NCI-H69 (cell line): ENCODE data around the gene CTSZ.
"Not testable (repeated sequence)": the region's sequence is repeated elsewhere in the genome, so short reads cannot be mapped to it uniquely, and the experiment has no call there.

ENCODE experiments used
- DNase-seq: peaks from one replicate; lab custom pipeline; 2025; lab: John Stamatoyannopoulos, UW

Gene CTSZ

DNA sequence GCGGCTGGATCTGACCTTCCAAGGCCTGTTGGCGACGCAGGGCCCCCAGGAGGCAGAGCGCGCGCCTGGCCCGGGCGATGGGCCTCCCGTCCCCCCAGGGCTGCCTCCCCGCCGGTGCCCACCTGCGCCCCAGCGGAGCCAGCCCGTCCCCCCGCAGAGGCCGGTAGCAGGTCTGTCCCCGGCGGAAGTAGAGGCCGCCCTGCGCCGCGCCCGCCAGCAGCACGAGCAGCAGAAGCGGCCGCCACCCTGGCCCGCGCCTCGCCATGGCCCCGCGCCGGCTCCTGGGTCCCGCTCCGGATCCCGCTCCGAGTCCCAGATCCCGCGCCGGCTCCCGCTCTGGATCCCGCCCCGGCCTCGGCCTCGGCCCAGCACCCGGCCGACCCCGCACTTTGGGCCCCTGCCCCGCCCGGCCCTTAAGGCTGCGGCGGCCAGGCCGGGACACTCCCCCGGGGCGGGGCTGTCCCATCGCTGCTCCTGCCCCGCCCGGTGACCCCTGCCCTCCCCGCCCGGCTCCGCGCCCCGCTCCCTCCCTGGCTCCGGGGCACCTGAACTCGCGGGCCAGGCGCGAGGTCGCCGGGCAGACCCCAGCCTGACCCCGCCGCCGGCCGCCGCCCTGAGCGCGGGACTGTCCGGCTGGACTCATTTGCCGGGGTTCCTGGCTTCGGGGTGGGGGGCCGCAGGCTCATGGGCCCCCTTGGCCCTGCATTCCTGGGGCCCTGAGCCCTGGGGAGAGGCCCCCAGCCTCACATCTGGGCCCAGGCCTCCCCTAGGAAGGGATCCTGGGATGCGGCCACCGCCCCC lies at the start of gene CTSZ:
Gene CTSZ (minus strand): TSS at position 391 of the 801 bp plus-strand sequence. CDS start 126 bp downstream, at position 265.
- no peak for DNase-seq

DNA sequence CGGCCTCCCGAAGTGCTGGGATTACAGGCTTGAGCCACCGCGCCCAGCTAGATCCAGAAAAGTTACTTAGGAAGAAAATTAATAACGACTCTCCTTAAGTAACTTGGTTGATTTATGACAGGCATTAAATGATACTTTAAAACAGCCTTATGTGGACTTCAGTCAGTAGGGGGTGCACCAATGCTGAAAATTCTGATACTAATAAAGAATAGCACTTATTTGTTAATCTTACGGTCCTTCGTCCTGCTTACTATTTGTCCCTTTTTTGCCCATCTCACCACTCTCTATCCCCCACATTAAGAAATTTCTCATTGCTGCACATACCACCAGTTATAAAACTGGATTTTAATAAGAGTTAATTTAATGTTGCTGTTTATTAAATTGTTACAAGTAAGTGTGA lies 48.2 kb upstream of the CTSZ start:
- DNase-seq = peak; percentile 18

DNA sequence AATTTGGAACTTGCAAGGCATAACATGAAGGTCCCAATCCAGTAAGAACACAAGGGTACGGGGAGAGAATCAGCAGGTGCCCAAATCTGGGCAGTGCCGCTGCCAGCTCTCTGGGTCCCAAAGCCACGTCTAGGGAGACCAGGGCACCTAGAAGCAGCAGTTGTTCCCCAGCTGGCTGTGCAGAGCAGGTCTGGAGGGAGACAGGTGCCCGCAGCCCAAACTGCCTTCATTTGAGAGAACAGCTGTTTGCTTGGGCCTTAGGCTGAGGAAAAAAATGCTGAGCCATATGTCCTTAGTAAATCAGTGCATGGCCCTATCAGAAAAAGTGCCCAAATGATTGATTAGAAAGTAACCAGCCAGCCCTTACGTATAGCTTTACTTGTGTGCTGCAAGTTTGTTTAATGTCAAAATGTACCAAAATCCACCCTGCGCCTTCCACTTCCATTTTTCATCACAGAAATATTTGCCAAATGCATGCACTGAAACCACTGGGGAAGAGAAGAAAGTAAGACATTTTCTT lies 44.7 kb upstream of the CTSZ start:
- peak; percentile 76 for DNase-seq

DNA sequence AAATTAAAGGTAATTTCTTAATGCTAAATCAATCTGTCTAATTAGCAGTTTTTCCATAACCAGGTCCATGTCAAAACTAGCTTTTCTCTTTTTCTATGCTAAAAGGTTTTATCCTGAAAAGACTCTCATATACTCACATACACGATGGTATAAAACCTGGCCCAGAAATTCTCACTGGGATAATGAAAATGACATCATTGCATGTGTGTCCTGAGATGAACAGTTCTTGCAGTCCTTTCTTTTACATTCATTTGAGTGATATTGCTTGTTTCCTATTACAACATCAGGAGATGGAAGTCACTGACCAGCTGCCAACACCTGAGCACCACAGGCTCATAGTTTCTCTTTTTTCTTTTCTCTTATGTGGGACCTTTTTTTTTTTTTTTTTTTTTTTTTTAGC lies 43.4 kb upstream of the CTSZ start:
- DNase-seq = no peak

DNA sequence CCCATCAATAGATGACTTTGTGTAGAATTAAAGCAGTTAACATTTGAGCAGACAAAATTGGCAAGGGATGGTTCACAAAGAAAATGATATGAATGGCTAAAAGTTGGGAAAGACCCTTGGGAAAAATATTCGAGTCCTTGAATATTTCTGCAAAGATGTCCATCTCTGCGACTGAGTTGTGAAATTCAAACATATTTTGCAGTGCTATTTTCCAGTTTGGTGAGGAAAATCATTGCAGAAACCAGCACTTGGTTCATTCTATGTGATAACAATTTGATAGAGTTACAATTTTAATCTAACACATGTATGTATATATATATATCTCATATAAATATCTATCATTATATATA lies 41.6 kb upstream of the CTSZ start:
- no peak for DNase-seq

DNA sequence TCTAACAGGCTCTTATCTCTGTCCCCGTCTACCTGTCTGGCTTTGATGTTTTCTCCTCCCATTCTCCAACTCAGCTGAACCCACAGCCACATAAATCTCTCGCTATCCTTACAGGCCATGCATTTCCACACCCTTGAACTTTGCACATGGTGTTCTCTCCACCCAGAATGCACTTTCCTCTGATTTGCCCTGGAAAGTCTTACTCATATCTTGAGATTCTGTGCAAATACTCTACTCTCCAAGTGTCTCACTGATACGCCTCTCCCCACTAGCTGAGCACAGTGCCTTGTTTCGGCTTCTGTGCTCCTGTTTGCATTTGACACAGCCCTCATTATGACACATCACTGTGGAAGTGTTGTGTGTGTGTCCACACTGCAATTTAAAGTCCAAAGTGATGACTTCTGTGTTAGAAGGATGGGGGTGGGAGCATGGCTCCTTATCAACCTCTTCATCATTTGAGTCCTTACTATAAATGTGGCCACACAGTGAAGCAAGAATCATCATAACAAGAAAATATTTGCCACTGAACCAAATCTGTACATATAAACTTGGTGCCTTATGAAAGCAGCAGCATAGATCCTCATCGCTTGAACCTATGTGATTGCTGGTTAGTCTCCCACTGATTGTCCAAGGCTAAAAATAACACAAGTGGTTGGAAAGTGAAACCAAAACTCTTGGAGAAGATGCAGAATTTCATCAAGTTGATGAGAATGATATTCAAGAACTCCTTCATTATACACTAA lies 41.1 kb upstream of the CTSZ start:
- no peak for DNase-seq

DNA sequence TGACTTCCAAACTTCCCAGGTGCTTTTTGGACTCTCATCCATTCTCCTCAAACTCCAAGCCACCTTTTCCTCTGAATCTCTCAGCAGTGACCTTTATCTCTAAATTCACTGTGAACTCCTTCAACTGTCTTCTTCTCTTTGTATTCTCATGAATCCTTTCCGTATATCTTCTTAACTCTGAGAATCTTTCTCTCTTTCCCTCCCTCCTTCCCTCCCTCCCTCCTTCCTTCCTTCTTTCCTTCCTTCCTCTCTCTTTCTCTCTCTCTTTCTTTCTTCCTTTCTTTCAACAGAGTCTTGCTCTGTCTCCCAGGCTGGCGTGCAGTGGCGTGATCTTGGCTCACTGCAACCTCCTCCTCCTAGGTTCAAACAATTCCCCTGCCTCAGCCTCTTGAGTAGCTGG lies 39.8 kb upstream of the CTSZ start:
- DNase-seq = no peak

DNA sequence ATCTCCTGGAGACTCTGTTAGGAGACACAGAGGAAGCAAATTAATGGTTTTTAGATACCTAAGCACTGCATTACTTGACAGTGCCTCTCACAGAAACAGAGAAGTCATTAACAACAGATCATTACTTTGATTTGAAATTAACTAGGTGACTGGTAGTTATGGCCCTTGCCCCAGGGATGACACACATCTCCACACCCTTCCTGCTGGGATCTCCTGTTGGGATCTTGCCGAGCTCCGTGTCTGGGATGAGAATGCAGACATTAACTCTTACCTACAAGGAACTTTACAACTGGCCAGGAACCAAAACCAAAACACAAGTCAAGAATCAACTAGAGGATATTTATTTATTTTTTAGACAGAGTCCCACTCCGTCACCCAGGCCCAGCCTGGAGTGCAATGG lies 37.7 kb upstream of the CTSZ start:
- DNase-seq = no peak

DNA sequence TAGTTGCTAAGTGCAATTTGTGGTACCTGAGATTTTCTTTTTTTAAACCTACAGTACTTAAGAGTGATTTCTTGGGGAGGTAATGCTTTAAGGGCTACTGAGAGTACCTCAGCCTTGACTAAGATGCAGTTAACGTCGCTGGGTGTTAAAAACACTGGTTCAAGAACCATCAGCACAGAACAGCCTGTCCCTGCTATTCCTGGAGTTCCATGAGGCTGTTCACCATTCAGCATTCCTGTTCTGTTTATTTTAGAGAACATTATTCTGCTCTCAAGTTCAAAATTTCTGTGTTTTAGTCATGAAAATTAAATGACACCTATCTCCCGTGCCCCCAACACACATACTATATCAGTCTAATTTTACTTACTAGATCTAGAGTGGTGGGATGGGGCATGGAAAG lies 37.2 kb upstream of the CTSZ start:
- no peak for DNase-seq

DNA sequence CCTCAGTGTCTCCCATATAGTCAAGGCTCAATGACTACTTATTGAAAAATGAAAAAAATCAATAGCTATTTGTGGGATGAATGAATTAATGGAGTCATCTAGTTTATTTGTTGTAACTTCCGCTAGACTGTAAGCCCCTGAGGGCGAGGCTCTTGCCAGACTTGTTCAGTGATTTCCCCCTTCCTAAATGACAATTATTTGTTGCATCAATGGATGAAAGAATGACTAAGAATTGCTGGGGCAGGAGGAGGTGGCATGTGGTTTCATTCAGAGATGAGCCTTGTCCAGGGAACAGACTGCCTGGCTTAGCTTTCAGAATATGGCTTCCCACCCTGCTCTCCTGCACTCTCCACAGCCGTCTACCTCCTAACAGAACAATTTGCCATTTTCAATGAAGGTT lies 36.6 kb upstream of the CTSZ start:
- DNase-seq = peak; percentile 41

DNA sequence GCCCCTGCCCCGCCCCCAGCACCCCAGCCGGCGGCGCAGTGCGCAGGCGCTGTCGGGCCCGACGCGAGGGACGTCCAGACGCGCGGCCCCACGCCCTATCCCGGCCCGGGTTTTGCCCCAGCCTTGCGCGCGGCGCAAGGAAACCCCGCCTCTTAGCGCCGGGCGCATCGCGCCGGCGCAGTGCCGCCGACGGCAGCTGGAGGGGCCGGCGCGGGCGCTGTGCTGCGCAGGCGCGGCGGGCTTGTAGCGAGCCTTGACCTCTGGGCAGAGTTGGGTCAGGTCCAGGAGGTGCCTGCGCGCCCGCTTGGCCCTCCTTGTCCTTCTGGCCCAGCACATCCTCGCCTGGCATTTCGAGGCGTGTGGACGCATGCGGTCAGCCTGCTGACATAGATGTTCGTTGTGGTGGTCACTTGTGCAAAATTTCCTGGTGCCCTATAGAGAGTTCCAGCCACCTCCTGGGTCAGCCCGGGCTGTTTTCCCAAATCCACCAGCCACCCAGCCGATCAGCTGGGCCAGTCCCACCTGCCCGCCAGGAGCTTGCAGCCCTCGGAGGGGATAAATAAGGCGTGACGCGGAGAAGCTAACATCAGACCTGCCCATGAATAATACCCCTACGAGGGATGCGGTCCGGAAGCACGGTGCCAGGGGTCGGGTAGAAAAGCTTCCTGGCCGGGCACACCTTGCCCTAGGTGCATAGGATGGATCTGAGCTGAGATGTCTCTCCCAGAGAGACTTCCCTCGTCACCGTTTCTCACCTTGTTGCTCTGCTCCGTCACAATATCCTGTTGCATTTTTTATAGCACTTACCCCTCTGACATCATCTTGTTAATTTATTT lies 36.0 kb upstream of the CTSZ start:
- peak; percentile 93 for DNase-seq

DNA sequence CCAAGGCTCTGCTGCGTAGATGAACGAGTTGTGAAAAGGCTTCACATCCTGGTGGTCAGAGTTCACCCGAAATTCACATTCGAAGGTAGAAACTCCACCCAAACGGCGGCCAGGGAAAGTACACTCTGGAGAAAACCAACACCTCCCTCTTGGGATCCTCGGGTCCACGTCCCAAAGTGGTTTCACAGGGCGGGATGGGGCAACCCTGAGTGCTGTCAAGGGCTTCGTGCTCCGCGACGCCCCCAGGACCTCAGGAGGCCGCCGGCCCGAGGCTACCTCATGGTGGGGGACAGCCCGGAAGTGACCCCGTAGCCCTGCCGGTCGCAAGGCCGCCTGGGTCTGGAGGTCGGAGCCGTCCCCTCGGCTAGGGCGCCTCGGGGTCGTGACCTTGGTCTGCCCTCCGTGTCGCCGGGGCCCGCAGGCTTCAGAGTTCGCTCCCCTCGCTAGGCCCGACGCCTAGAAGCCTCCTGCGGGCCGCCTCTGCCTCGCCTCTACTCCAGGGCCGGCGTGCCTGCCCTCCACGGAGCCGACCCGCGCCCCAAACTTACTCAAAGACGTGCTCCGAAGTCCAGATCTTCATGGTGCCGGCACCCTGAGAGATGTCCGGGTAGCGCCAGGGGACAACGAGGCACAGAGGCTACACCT lies 35.2 kb upstream of the CTSZ start, which contains the start of gene PRELID3B:
Gene PRELID3B (minus strand): TSS at position 636 of the 645 bp plus-strand sequence. CDS start 56 bp downstream, at position 580.
- DNase-seq = peak; percentile 43

DNA sequence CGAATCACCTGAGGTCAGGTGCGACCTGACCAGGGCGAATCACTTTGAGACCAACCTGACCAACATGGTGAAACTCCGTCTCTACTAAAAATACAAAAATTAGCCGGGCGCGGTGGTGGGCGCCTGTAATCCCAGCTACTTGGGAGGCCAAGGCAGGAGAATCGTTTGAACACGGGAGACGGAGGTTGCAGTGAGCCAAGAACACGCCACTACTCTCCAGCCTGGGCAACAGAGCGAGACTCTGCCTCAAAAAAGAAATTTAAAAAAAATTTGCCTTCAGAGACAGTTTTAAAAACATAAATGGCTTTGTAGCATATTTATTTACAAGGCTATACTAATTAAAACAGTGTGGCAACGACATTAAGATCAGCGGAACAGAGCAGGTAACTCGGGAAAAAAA lies 34.4 kb upstream of the CTSZ start:
- not testable (repeated sequence) for DNase-seq

DNA sequence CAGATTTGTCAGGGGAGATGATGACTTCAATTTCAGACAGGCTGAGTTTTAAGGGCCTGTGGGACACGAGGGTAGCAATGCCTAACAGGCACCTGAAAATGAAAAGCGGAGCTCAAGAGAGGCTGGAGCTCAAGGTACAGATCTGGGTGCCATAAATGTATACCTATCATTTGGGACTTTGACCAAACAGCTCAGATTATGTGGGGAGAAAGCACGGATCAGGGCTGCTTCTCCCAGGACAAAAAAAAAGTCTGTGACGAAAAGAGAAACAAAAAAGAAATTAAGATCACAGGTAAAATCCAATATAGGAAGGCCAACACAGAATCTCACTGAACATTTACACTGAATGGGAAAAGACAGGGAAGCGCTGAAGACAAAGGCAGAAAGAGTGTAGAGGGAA lies 33.6 kb upstream of the CTSZ start:
- no peak for DNase-seq

DNA sequence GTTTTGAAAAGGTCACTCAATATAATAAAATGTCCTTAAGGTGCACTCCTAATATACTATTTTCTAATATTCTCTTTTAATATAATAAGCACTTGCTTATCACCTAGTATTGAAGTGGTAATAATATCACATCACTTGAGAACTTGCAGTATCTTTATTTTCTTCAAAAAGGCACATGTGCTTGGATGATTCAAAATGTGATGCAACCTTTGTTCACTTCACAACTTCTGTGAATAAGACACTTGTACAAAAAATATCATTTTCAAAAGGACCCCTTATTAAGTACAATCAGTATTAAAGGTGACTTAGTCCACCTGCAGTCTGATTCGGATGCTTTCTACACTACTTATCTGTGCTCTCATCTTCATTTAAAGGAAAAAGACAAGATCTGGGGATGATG lies 32.2 kb upstream of the CTSZ start:
- DNase-seq = no peak

DNA sequence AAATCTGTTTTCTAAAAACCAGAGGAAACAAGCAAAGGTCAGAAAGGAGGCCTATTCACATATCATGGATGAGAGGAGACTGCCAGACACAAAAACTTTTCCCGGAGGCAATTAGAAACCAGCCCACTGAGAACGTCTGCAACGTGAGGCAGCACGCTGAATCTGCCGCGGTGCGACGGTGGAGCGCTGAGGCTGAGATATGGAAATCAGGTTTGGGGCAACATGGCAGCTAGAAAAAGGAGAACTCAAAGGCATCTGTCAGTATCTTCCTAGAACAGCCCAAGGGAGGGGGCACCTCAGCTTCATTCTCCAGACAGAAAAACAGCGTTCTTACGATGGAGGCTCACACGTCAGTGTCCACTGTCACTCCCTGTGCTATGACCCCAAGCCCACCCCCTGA lies 30.3 kb upstream of the CTSZ start:
- DNase-seq = no peak

DNA sequence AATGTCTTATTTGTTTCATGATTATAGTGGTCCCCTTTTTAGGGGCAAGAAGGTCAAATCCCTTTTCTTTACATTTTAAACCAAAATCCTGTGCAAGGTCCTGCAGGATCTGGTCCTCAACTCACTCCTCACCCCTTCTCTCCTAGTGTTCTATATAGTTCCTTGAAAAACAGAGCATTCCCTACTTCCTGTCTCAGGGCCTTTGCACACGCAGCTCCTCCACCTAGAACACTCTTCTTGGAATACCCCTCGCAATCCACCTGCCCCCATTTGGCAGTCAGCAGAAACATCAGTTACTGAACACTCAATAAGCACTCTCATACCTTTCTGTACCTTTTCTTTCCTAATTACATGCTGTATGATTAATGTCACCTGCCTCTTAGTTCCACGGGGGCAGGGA lies 28.3 kb upstream of the CTSZ start:
- peak; percentile 58 for DNase-seq

DNA sequence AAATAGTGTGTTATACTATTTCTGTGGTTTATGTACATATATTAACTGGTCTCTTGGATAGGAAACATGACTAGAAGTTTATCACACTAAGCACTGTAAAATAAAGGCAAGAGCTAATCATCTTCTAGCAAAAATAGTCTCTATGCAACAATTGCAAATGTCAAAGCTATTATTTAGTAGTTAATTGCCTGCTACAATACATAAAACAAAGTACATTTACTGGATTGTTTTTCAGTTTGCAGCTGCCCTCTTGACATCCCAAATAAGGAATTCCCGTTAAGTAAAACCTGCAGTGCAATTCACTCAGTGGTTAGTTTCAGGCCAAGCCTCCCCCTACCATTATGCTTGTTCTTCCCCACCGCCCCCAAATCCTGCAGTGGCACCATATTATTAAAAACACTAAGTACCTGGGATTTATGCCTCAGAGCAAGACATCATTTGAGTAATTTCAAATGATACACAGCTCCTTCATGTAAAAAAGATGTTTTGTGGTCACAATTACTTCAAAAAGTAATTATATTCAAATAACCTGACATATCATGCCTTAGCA lies 26.6 kb upstream of the CTSZ start:
- peak; percentile 78 for DNase-seq

DNA sequence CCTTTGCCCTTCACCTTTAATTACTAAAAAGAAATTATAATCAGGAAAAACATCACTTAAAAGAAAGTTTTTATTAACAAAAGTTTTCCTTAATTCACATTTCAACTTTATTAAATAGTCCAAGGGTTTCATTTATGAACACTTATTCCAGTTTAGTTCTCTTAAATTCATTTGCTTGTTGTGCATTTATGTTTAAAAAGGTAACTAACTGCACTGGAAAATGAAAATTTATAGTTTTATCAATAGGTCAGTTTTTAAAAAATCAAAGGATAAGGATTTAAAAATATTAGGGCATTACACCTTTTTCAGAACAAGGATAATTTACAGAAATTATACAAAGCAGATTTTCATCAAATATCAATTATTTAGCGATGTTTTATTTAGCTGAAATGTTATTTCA lies 26.0 kb upstream of the CTSZ start:
- no peak for DNase-seq

DNA sequence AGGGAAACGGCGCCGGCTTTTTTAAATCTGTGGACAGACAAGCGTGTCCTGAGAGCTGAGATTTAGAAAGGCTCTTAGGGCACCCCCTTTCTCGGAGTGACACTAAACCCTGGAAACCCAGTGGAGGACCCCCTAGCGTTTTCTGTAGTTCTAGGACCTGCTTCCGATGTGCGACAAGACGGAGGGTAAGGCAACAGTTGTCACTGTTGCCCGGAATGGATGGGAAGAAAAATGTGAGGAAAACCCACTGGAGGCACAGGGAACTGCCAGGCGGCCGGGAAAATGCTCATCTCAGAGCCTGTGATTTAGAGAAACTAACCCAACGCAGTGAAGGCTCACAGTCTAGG lies 25.6 kb upstream of the CTSZ start:
- DNase-seq = peak; percentile 92

DNA sequence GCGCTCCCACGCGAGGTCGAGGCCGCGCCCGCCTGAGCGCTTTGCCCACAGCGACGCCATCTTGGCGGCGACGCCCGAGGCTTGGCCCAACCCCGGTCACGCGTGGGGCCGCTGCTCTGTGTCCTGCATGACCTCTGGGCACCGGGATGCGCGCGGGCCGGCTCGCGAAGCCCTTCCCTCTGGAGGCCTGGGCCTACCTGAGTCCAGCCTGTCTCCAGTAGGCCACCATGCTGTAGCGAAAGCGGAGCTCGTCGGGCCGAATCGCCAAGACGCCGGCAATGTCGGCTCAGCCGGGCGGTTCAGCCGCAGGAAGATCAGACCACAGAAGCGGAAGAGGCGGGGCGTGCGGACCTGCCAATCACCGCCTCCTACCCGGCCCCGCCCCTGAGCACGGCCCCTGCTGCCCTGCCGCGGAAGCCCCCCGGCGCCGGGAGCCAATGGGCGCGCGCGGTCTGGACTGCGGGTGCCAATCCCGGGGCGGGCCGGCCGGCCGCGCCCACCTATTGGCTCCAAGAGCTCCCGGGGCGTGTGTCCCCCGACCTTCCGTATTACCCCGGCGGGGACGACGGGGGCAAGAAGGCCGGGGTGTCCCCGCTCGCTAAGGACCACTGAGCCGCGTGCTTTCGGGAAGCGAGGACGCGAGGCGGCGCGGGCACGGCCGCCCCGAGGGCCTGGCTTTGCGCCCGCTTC lies 25.1 kb upstream of the CTSZ start, which contains the start of gene ATP5F1E:
Gene ATP5F1E (minus strand): TSS at position 313 of the 690 bp plus-strand sequence. CDS start 84 bp downstream, at position 229.
- peak; percentile 97 for DNase-seq
